HG02642 (cell line): ENCODE measurements around the gene OR51D1.

ENCODE experiments used
- ATAC-seq: cut with Tn5 transposase; IDR thresholded peaks from one replicate; pipeline ENCODE4 v1.9.1; 2021; ENCODE audit warnings: mild to moderate bottlenecking; ENCODE audit not compliant: unreplicated experiment, poor library complexity

Gene OR51D1

DNA sequence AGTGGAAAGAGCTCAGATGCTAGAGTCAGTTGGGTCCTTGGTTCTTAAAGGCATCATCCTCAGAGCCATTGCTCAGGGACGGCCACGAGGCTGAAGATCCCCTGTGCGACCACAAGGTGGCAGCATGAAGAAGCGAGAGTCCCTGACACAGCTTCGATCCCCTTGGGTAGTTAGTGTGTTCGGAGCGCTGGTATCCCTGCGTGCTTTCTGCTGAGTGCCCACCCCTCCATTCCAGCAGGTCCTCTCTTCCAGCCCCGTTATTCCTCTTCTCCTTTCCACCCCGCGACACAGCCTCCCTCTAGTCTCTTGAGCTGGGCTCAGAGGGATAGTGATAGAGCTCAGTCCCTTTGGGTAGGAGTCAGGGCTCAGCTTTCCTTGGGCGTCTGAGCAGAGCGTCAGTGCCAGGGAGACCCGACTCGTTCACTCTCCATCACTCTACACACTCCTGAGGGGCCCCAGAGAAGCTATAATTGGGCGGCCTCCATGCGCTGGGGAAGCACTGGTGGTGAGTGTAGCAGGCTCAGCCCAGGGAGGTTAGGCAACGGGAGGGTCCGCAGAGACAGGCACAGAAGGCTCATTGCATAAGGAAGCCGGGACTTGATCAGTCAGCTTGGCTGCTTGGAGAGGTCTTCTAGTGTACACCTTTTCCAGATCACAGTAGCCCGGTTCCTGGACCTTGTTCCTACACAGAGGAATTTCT lies at the start of gene OR51D1:
TSS of gene OR51D1 (plus strand) at position 516 of the 700 bp plus-strand sequence. CDS start 2,314 bp downstream, outside the sequence.
- ATAC-seq: peak; percentile 97

DNA sequence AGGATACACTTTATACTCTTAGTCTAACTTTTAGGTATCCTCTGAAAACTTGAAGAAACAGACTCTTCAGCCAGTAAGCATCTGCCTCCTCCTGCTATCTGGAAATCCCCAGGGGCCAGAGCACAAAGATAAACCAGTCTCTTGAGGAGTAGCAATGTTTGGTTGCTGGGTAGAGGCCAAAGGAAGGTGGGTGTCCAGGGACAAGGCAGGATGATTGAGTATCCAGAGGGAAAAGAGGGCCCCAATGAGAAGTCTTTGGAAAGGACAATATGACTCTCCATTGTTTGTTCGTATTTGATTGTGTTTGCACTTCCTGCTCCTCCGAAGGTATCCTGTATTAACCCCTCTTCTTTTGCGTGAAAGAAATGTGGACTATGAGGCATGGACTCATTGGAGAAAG lies 48.3 kb upstream of the OR51D1 start:
- no peak for ATAC-seq

- ATAC-seq: no peak
These were observed 43.5 kb upstream of the OR51D1 start, which contains the start of gene OR52I1 for GRCh38 chr11:4593739-4594138. Gene OR52I1 (plus strand): TSS chr11:4594039. CDS start chr11:4594039, 0 bp downstream.

DNA sequence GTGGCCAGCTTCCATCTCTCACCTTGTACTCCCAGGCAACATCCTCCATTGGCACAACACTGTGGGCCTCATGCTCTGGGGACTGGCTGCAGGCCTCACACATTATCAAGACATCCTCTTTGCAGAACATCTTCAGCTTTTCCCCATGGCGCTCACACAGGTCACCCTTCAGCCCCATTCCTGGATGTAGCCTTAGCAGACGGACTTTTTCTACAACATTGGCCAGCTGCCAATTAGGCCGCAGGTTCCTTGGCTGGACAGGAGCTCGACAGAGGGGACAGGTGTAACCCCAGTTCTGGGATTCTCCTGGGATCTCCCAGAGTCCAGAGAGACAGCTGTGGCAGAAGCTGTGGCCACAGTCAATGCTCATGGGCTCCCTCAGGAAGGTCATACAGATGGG lies 32.2 kb upstream of the OR51D1 start:
- ATAC-seq: no peak

- no peak for ATAC-seq
These were observed 30.9 kb upstream of the OR51D1 start for GRCh38 chr11:4606231-4607015.

DNA sequence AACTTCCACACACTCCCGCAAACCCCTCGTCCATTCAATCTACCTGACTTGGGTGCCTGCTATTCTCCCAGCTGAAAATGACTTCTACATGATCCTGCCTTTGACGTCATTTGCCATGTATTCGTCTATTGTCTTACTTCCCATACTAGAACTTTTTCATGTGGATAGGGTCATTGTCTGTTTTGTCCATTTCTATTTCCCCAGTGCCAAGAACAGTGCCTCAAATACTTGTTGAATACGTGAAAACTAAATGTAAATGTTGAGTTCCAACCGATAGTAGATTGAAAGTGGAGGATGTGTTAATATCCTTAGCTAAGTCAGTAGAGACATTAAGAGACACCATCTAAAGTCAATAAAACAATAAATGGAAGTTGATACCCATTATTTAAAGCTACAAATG lies 30.2 kb upstream of the OR51D1 start:
- no peak for ATAC-seq

GRCh38 chr11:4607781-4608666 lies 29.3 kb upstream of the OR51D1 start, which contains the start of gene TRIM68:
Gene TRIM68 (minus strand): TSS chr11:4608231. CDS start chr11:4605504, 2,727 bp downstream.
- ATAC-seq: peak; percentile 100

- no peak for ATAC-seq
These were observed 26.9 kb upstream of the OR51D1 start for GRCh38 chr11:4610258-4610935.

DNA sequence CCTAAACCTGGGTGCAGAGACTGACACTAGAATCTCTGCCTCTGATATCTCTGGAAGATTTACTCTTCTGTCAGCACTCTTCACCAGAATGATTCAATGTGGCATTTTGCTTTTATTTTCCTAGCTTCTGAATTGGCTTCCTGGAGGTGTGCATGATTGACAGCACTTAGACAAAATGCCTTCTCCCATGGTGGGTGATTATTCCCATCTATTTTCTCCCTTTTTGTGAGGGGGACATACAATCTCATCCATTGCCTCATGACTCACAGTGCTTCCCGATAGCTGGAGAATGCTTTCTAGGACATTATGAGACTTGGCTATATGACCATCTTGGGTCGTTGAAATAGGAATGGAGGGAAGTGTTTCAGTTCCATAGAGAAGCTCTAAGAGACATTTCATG lies 25.3 kb upstream of the OR51D1 start:
- ATAC-seq: no peak

- ATAC-seq: no peak
These were observed 21.3 kb upstream of the OR51D1 start for GRCh38 chr11:4615856-4616444.

- ATAC-seq: no peak
These were observed 17.8 kb upstream of the OR51D1 start for GRCh38 chr11:4619514-4619913.

DNA sequence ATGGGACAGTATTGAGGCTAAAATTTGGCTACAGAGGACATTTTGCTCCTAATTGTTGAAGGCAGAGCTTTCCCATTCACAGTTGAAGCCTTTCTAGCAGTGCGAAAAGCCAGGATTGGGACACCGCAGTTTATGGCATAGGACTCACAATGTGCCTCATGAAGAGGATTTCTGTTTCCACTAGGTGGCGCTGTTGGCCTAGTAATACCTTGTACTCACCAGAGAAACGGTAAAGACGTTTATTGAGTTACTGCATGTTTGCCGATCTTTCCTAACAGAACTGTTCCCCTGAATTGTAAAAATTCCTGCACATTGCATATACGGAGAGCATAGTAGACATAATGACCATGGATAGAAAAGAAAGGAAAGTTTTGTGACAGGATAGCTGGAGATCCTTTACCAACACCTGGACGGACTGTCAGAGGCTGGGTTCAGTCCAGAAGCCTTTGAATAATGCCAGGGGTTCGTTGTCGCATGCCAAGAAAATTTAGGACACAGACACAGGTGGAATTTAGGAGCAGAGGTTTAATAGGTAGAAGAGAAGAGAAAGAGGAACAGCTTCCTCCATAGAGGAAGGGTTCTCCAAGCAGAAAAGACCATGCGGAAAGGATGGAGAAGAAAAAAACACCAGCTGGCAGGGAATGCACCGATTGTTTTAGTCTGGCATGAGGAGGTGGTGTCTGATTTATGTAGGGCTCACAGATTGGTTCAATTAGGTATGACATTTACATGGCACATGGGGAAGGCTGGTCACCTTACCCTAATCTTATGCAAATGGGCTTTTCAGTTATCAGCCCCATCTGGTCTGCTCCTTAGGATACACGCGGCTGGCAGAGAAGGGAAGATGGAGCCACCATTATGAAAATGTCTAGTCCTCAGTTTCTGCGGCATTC lies 10.8 kb upstream of the OR51D1 start:
- ATAC-seq: no peak

- ATAC-seq: no peak
These were observed 1.1 kb upstream of the OR51D1 start for GRCh38 chr11:4636136-4636535.

GRCh38 chr11:4637662-4638047 lies 378 bp downstream of the OR51D1 start:
- no peak for ATAC-seq

- no peak for ATAC-seq
These were observed 2.7 kb downstream of the OR51D1 start for GRCh38 chr11:4639931-4640330.

GRCh38 chr11:4641501-4641900 lies 4.2 kb downstream of the OR51D1 start:
- no peak for ATAC-seq

- ATAC-seq: no peak
These were observed 4.8 kb downstream of the OR51D1 start for GRCh38 chr11:4642043-4642442.

- ATAC-seq: no peak
These were observed 5.8 kb downstream of the OR51D1 start for GRCh38 chr11:4643076-4643475.

DNA sequence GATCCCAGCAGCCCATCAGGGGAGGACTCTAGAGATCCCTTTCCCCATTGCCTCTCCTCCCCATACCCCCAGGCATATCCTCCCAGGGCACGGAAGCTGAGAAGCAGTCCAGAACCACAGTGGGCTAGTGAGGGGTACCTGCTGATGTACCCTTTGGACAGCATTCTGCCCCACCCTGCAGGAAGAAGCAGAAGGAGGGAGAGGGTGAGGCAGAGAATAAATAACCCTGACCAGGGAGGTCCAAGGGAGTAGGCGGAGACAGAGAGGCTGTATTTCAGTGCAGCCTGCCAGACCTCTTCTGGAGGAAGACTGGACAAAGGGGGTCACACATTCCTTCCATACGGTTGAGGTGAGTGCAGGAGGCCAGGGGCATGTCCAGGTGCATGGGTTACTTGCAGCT lies 6.4 kb downstream of the OR51D1 start, which contains the start of gene OR51E1:
TSS of gene OR51E1 (plus strand) at position 301 of the 400 bp plus-strand sequence. CDS start 8,545 bp downstream, outside the sequence.
- ATAC-seq: no peak
